ENCODE measurements around the gene KIF22. TPM values are rescaled to one million over a fixed set of nuclear protein-coding genes. Genes with fewer than 3 reads are reported as not detected.
"Not testable (repeated sequence)": the region's sequence is repeated elsewhere in the genome, so short reads cannot be mapped to it uniquely, and the experiment has no call there.

KIF22 gene
- total RNA-seq, 3 donors from 2014 or later (not counting 1 experiment from before 2014, with no cell fraction given): 73.4 to 96.0 (median 86.5) TPM

DNA sequence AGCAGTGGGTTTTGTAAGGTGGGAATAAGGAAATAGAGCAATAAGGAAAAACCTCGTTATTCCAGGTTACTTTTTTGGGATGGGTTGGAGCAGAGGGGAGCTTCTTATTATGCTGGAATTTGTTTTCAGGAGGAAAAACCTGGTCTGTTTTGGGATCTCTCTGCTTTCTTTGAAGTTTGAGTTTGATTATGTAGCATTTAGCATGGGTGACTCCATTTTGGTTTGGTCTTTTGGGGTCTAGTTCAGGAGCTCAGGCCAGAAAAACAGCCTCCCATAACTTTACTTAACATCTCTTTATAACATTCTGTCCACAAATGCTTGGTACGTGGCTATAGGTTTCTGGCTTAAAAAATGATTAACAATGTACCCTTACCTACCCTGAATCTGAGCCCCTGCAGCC lies 21.0 kb upstream of the KIF22 start:
- Mint-ChIP-seq H3K36me3 (no peaks in the 10 kb centered on the region), H3K27me3 (ENCODE audit: low read depth in 2 of 2) (peaks cover 0 to 2% of the 10 kb centered on the region in 2 donors), H3K4me3 (no peak overlapping the region), H3K27ac (no peak overlapping the region), H3K4me1 (peaks cover 0 to under 1% of the 10 kb centered on the region in 2 donors), H3K9me3 (no peaks in the 10 kb centered on the region)
- H3K36me3 ChIP-seq (ENCODE audit: control insufficient read depth, insufficient read depth, low read length): no peaks in the 10 kb centered on the region
- no peak overlapping the region for H3K27ac ChIP-seq (ENCODE audit: low read length)
- TF ChIP-seq, protein P1, sequence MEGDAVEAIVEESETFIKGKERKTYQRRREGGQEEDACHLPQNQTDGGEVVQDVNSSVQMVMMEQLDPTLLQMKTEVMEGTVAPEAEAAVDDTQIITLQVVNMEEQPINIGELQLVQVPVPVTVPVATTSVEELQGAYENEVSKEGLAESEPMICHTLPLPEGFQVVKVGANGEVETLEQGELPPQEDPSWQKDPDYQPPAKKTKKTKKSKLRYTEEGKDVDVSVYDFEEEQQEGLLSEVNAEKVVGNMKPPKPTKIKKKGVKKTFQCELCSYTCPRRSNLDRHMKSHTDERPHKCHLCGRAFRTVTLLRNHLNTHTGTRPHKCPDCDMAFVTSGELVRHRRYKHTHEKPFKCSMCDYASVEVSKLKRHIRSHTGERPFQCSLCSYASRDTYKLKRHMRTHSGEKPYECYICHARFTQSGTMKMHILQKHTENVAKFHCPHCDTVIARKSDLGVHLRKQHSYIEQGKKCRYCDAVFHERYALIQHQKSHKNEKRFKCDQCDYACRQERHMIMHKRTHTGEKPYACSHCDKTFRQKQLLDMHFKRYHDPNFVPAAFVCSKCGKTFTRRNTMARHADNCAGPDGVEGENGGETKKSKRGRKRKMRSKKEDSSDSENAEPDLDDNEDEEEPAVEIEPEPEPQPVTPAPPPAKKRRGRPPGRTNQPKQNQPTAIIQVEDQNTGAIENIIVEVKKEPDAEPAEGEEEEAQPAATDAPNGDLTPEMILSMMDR (IDR thresholded peaks at IDR 0.05): no peak
- ATAC-seq: no peak
- intact Hi-C loops (cut with micrococcal nuclease): no loop called here
- no peak for DNase-seq
- H3K4me1 ChIP-seq (ENCODE audit: control insufficient read depth, insufficient read depth, low read length): no peaks in the 10 kb centered on the region
- no peaks in the 10 kb centered on the region for H3K27me3 ChIP-seq (ENCODE audit: control insufficient read depth, insufficient read depth, low read length)
- H3K9me3 ChIP-seq (ENCODE audit: control insufficient read depth, insufficient read depth, low read length): no peaks in the 10 kb centered on the region
- no peak overlapping the region for H3K4me3 ChIP-seq (ENCODE audit: low read length)
- WGBS (ENCODE audit: insufficient coverage): 92% methylated on average over 2 of the region's 2 CpGs

DNA sequence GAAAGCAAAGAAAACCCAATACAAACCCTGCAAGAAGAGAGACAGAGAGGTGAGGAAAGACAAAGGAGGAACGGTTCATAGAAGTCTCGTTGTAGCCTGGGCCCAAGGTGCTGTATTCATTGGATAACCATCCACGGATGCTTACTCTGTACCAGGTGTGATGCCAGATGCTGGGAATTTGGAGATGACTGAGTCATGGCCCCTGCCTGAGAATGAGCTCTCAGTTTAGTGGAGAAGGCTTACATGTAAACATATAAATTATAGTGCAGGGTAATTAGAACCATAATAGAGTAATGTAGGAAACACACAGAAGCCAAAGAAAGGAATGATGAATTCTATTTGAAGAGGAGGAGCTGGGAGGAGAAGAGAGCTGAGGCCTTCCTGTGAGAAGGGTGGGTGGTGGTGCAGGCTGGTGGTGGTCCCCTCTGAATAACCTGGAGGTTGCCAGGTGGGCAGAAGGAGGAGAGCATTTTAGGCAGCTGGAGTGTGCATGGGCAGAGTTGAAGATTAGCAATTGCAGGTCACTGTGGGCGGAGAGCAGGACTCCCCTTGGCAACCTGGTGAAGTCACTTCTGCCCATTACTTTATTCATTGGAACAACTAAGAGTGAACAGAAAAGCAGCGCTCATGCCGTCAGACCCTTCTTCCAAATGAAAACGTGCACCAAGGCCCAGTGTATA lies 20.2 kb upstream of the KIF22 start:
- H3K27me3 Mint-ChIP-seq (ENCODE audit: low read depth in 2 of 2): no peaks in the 10 kb centered on the region
- Histone ChIP-seq H3K4me3 (ENCODE audit: low read length) (no peak overlapping the region), H3K36me3 (ENCODE audit: control insufficient read depth, insufficient read depth, low read length) (no peaks in the 10 kb centered on the region), H3K9me3 (ENCODE audit: control insufficient read depth, insufficient read depth, low read length) (no peaks in the 10 kb centered on the region), H3K27ac (ENCODE audit: low read length) (no peak overlapping the region), H3K27me3 (ENCODE audit: control insufficient read depth, insufficient read depth, low read length) (no peaks in the 10 kb centered on the region), H3K4me1 (ENCODE audit: control insufficient read depth, insufficient read depth, low read length) (no peaks in the 10 kb centered on the region)
- no peaks in the 10 kb centered on the region for H3K9me3 Mint-ChIP-seq
- H3K4me3 Mint-ChIP-seq: no peak overlapping the region
- TF ChIP-seq, protein P1 (IDR thresholded peaks at IDR 0.05): no peak
- H3K4me1 Mint-ChIP-seq: peaks cover 0 to 5% of the 10 kb centered on the region in 2 donors
- intact Hi-C loops (cut with micrococcal nuclease): no loop called here
- no peak for ATAC-seq
- 83% methylated on average over 7 of the region's 7 CpGs for WGBS (ENCODE audit: insufficient coverage)
- H3K36me3 Mint-ChIP-seq: no peaks in the 10 kb centered on the region
- no peak for DNase-seq
- no peak overlapping the region for H3K27ac Mint-ChIP-seq

DNA sequence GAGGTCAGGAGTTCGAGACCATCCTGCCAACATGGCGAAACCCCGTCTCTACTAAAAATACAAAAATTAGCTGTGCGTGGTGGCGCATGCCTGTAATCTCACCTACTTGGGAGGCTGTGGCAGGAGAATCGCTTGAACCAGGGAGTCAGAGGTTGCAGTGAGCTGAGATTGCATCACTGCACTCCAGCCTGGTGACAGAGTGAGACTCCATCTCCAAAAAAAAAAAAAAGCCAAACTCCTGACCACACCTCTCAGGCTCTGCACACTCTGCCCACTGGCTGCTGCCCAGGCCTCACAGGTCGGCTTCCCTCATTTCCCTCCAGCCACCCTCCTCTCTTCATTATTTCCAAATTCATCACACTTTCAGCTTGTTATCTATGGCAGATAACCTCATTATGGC lies 18.2 kb upstream of the KIF22 start:
- ATAC-seq; H3K4me3 Mint-ChIP-seq; H3K9me3 ChIP-seq (ENCODE audit: control insufficient read depth, insufficient read depth, low read length); H3K4me1 ChIP-seq (ENCODE audit: control insufficient read depth, insufficient read depth, low read length); DNase-seq; H3K4me3 ChIP-seq (ENCODE audit: low read length); H3K27ac ChIP-seq (ENCODE audit: low read length); H3K36me3 ChIP-seq (ENCODE audit: control insufficient read depth, insufficient read depth, low read length); H3K36me3 Mint-ChIP-seq; H3K27me3 ChIP-seq (ENCODE audit: control insufficient read depth, insufficient read depth, low read length); H3K9me3 Mint-ChIP-seq; intact Hi-C loops (cut with micrococcal nuclease); H3K4me1 Mint-ChIP-seq; H3K27ac Mint-ChIP-seq; H3K27me3 Mint-ChIP-seq (ENCODE audit: low read depth in 2 of 2): not testable (repeated sequence)
- WGBS (ENCODE audit: insufficient coverage): 94% methylated on average over 7 of the region's 7 CpGs

DNA sequence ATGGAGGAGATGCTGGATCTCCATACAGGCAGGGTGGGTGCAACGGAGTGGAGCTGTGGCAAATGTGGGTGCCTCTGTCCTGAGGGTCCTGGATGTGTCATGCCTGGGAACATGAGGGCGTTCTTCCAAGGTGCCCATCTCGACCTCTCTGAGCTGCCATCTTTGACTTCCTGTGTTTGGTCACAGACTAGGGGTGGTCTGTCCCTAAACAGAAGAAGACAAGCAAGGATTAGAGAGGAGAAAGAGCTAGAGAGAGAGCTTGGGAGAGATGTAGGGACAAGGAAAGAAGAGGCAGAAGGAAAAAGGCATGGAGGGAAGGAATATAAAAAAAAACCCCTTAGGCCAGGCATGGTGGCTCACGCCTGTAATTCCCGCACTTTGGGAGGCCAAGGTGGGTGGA lies 15.8 kb upstream of the KIF22 start:
- H3K36me3 ChIP-seq (ENCODE audit: control insufficient read depth, insufficient read depth, low read length): no peaks in the 10 kb centered on the region
- no peak overlapping the region for H3K4me3 ChIP-seq (ENCODE audit: low read length)
- no peaks in the 10 kb centered on the region for H3K9me3 Mint-ChIP-seq
- H3K4me1 ChIP-seq (ENCODE audit: control insufficient read depth, insufficient read depth, low read length): no peaks in the 10 kb centered on the region
- no peak for ATAC-seq
- 89% methylated on average over 5 of the region's 5 CpGs for WGBS (ENCODE audit: insufficient coverage)
- no peaks in the 10 kb centered on the region for H3K27me3 ChIP-seq (ENCODE audit: control insufficient read depth, insufficient read depth, low read length)
- no peaks in the 10 kb centered on the region for H3K36me3 Mint-ChIP-seq
- no peak for DNase-seq
- TF ChIP-seq, protein P1 (IDR thresholded peaks at IDR 0.05): no peak
- H3K27ac Mint-ChIP-seq: no peak overlapping the region
- intact Hi-C loops (cut with micrococcal nuclease): no loop called here
- H3K4me1 Mint-ChIP-seq: peaks cover 0 to 5% of the 10 kb centered on the region in 2 donors
- no peaks in the 10 kb centered on the region for H3K27me3 Mint-ChIP-seq (ENCODE audit: low read depth in 2 of 2)
- no peak overlapping the region for H3K27ac ChIP-seq (ENCODE audit: low read length)
- no peak overlapping the region for H3K4me3 Mint-ChIP-seq
- no peaks in the 10 kb centered on the region for H3K9me3 ChIP-seq (ENCODE audit: control insufficient read depth, insufficient read depth, low read length)
